A549 treated with AZD9567 at 1 μM for 4 hours (cell line): Measurements from ENCODE around the gene ARHGEF10L. TPM values are rescaled to one million over a fixed set of nuclear protein-coding genes. Genes with fewer than 3 reads are reported as not detected.

Experiments
- total RNA-seq: library from RNA; stranded (reverse); fragments of 200-300 nt; extraction: Qiagen RNA extraction; gene quantifications from 5 replicates; pipeline ENCODE4 v1.2.3, GENCODE V29; 2022; ENCODE audit not compliant: insufficient read depth

ARHGEF10L gene, protein sequence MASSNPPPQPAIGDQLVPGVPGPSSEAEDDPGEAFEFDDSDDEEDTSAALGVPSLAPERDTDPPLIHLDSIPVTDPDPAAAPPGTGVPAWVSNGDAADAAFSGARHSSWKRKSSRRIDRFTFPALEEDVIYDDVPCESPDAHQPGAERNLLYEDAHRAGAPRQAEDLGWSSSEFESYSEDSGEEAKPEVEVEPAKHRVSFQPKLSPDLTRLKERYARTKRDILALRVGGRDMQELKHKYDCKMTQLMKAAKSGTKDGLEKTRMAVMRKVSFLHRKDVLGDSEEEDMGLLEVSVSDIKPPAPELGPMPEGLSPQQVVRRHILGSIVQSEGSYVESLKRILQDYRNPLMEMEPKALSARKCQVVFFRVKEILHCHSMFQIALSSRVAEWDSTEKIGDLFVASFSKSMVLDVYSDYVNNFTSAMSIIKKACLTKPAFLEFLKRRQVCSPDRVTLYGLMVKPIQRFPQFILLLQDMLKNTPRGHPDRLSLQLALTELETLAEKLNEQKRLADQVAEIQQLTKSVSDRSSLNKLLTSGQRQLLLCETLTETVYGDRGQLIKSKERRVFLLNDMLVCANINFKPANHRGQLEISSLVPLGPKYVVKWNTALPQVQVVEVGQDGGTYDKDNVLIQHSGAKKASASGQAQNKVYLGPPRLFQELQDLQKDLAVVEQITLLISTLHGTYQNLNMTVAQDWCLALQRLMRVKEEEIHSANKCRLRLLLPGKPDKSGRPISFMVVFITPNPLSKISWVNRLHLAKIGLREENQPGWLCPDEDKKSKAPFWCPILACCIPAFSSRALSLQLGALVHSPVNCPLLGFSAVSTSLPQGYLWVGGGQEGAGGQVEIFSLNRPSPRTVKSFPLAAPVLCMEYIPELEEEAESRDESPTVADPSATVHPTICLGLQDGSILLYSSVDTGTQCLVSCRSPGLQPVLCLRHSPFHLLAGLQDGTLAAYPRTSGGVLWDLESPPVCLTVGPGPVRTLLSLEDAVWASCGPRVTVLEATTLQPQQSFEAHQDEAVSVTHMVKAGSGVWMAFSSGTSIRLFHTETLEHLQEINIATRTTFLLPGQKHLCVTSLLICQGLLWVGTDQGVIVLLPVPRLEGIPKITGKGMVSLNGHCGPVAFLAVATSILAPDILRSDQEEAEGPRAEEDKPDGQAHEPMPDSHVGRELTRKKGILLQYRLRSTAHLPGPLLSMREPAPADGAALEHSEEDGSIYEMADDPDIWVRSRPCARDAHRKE (N-terminal part only)
- total RNA-seq, result 5.2 to 6.9 TPM (median 5.6 TPM) in 5 replicates

DNA sequence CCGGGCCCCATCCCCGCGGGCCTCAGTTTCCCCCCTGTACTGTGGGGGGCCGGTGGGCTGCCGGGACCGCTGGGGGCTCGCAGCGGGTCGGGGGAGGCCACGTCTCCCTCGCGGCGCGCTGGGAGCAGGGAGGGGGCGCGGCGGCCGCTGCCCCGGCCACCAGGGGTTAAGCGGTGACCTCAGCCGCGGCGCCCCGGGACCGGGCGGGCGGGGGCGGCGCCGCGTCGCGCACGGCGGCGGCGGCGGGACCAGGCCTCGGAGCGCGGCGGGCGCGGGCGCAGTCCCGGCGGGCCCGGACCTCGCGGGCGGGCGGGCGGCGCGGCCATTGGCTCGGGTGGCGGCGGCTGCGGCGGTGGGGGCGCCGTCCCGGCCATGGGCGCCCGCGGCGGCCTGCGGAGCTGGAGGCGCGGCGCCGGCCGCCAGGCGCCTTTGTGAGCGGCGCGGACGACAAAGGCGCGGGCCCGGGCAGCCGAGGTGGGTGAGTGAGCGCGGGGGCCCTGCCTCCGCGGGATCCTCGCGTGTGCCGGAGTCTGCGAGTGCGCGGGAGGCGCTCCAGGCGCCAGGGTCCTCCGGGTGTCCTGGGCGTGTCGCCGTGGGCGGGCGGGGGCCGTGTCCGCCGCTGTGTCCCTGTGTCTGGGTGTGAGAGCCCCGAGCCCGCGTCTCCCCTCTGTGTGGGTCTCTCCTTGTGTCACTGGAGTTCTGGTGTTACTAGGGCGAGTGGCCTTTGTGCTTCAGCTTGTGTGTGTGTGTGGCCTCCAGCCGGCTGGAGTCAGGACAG is at the start of gene ARHGEF10L:
Gene ARHGEF10L (plus strand): TSS at position 222 of the 778 bp plus-strand sequence. CDS start 40,898 bp downstream, outside the sequence.

Other genes starting within 250 kb of the ARHGEF10L start
- gene PADI4, start 231.5 kb upstream of the ARHGEF10L start, total RNA-seq, result 0.08 TPM in 1 of 5 replicates, not detected in the others
- not detected in 5 replicates for gene PADI6, start 167.5 kb upstream of the ARHGEF10L start, total RNA-seq
- gene RCC2, start 100.0 kb upstream of the ARHGEF10L start, total RNA-seq, result 50.2 to 58.8 TPM (median 52.0 TPM) in 5 replicates
- gene ACTL8, start 215.6 kb downstream of the ARHGEF10L start, total RNA-seq, result 1.3 to 1.8 TPM (median 1.5 TPM) in 5 replicates